ENCODE results near the gene SLC25A20.
"Not testable (repeated sequence)": the region's sequence is repeated elsewhere in the genome, so short reads cannot be mapped to it uniquely, and the experiment has no call there.

SLC25A20 gene

DNA sequence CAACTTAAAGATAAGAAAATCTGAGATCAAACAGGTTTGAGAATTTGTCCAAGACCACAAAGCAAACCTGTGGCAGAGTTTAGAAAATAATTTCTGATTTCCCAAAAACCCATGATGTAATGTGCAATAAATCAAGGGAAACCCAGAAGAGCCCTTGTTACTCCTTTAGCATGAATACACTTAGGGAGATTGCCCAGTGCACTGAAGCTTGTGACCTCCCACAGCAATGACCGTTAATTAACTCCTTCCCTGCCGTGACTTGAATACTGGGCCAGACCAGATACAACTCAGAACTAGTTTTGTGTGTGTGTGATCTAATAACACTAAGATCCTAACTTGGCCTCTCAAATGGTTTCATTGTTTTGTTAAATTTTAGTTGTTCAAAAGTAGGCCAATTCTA is 53.5 kb downstream of the SLC25A20 start:
- DNase-seq = no peak

DNA sequence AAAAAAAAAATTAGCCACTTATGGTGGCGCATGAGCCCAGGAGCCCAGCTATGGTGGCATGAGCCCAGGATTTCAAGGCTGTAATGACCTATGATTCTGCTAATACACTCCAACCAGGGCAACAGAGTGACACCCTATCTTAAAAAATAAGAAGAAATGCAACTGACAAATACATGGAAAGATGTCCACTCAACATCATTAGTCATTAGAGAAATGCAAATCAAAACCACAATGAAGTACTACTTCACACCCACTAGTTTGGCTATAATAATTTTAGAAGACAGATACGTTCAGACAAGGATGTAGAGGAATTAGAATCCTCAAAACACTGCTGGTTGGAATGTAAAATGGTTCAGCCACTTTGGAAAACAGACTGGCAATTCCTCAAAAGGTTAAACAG is 61.5 kb downstream of the SLC25A20 start:
- no peak for DNase-seq

DNA sequence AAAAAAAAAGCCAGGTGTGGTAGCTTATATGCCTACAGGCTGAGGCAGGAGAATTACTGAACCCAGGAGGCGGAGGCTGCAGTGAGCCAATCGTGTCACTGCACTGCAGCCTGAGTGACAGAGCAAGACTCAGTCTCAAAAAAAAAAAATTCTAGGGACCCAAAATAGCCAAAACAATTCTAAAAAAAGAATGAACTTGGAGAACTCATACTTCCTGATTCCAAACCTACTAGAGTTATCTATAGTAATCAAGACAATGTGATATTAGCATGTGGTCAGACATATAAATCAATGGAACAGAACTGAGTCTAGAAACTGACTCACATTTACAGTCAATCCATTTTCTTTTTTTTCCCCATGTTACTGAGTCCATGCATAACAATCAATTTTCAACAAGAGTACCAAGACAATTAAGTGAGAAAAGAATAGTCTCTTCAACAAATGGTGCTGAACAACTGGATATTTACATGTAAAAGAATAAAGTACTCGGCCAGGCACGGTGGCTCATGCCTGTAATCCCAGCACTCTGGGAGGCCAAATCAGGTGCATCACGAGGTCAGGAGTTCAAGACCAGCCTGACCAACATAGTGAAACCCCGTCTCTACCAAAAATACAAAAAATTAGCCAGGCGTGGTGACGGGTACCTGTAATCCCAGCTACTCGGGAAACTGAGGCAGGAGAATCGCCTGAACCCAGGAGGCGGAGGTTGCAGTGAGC is 62.9 kb downstream of the SLC25A20 start:
- DNase-seq = no peak

DNA sequence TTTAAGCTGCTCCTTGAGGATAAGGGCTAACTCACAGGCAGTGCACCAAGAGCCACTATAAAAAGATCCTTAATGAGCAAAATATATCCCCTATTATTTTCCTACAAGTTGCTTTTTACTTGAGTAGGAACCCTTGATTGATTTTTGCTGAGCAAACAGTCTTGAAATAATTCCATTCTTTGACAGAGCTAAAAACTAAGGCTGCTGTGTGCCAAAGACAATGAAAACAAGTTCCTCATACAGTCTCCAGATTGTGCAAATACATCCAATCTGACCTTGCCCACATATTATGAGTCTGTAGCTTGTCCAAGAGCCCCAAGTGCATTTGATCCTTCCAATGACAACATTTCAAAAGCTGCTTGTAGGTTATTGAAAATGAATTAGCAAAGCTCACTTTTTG is 66.0 kb downstream of the SLC25A20 start:
- DNase-seq = no peak

DNA sequence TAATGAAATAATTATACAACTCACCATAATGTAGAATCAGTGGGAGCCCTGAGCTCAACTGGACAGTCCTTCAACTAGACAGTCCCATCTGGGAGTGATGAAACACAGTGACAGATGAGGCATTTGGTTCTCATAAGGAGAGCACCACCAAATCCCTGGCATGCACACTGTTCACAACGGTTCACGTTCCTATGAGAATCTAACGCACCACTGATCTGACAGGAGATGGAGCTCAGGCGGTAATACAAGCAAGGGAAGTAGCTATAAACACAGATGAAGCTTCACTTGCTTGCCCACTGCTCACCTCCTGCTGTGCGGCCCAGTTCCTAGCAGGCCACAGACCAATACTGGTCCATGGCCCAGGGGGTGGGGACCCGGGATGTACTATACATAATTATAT is 68.0 kb downstream of the SLC25A20 start:
- DNase-seq = no peak

DNA sequence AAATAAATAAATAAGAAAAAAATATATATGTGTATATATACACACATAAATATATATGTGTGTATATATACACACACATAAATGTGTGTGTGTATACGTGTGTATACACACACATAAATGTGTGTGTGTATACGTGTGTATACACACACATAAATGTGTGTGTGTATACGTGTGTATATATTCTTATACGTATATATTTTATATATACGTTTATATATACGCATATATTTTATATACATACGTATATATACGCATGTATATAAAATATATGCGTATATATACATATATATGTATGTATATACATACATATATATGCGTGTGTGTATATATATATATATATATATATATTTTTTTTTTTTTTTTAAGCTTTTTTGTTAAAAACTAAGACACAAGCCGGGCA is 69.2 kb downstream of the SLC25A20 start:
- DNase-seq = not testable (repeated sequence)

DNA sequence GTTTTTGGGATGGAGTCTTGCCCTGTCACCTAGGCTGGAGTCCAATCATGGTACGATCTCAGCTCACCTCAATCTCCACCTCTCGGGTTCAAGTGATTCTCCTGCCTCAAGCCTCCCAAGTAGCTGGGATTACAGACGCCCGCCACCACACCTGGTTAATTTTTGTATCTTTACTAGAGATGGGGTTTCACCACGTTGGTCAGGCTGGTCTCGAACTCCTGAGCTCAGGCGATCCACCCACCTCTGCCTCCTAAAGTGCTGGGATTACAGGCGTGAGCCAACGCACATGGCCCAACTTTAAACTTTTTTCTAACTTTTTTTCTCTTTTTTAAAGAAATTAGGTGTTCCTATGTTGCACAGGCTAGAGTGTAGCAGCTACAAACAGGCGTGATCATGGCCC is 70.8 kb downstream of the SLC25A20 start:
- not testable (repeated sequence) for DNase-seq

DNA sequence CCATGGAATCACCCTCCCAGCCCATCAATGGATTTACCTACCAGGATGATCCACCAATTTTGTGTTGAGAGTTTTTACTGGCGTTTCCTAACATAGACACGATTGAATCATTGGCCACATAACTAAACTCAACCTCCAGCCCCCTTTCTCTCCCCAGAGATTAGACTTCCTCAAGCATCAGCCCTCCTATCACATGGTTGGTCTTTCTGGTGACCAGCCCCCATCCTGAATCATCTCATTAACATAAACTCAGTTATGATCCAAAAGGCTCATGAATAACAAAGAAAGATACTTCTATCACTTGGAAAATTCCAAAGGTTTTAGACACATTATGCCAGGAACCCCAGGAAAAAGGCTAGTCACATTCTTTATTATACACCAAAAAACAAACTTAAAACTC is 72.2 kb downstream of the SLC25A20 start:
- DNase-seq = peak; percentile 98

DNA sequence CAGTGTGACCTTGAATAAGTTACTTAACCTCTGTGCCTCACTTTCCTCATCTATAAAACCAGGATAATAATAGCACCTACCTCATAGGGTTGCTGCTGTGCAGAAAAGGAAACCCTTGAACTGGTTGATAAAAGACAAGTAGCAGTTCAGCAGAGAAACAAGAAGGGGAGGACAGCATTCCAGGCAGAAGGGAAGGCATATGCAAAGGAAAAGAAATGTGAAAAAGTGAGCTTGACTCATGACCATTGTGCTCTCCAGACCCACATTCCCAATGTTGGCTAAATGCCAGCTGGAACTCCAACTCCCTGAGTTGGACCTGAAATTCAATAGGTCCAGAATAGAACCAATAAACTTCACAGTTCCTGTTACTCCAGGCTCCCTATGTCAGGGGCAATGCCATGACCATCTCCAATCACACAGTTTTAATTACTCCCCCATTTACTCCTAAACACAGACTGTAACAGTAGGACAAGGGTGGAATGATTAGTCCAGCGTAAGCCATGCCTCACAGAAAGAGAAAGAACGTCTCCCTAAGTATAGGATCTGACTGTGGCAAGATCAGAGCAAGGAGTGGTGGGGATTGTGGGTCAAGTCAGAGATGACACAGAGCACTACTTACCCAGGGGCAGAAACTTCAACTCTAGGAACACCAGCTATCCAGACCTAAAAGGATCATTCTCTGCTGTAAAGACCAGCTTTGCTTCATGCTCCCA is 77.9 kb downstream of the SLC25A20 start:
- DNase-seq = peak; percentile 53

DNA sequence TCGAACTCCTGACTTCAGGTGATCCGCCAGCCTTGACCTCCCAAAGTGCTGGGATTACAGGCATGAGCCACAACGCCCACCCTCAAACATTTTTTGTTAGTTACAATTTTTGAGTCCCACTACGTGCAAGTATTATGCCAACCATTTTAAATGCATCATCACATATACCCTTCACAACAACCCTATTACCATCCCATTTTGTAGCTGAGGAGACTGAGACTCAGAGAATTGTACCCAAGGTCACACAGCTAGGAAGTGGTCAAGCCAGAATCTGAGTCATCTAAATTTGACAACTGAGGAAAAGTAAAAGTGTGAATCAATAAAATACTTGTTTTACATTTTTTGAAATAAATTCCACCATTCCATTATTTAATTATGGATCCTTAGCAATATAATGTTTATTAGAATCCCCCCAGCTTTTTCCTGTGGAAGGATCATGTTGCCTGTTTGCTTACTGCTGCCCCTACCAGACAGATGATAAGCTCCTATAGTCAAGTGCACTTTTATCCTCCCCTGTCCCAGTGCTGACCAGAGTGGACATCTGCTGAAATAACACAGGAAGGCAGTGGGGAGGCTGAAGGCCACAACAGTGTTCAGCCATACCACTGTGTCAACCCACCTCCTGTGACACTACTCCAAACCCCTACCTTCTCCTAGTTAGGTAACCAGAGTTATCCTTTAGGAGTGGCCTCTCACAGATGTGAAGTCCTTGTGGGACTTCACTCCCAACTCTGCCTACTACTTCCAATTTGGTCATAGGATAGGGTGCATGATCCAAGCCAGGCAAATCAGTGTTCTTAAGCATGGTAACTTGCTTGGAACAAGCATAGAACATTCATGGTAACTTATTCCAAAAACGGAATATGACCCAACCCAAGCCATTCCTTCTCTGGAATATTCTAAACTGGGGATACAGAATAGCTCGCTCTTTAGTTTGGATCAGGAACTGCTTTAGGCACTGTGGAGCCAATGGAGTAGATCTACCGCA is 79.2 kb downstream of the SLC25A20 start:
- DNase-seq = no peak

DNA sequence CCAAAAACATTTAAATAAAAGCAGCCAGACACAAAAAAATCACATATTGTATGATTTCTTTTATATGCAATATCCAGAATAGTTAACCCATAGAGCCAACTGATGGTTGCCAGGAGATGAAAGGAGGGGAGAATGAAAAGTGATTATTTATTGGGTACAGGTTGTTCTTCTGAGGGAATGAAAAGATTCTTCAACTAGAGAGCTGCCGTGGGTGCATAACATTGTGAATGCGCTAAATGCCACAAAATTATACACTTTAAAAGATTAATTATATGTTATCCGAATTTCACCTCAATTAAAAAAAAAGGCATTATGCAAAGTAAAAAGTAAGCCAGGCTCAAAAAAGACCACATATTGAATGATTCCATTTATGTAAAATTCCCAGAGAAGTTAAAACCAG is 87.2 kb downstream of the SLC25A20 start:
- no peak for DNase-seq

All from fibroblast of skin of back (primary cell).